IPS-18a (cell line): ENCODE data around the gene MRAP2.
"Not testable (repeated sequence)": the region's sequence is repeated elsewhere in the genome, so short reads cannot be mapped to it uniquely, and the experiment has no call there.

Source experiments
- H3K27ac ChIP-seq: one replicate; pipeline ENCODE4 v1.5.1; 2013; ENCODE audit warnings: low read length
- H3K27me3 ChIP-seq: one replicate; pipeline ENCODE4 v1.6.1; 2013; ENCODE audit warnings: mild to moderate bottlenecking, low read length; ENCODE audit not compliant: control insufficient read depth, insufficient read depth
- H3K36me3 ChIP-seq: one replicate; pipeline ENCODE4 v1.6.1; 2013; ENCODE audit warnings: low read depth, low read length; ENCODE audit not compliant: control insufficient read depth
- H3K4me1 ChIP-seq: one replicate; pipeline ENCODE4 v1.6.1; 2013; ENCODE audit warnings: low read depth, low read length; ENCODE audit not compliant: control insufficient read depth
- H3K4me3 ChIP-seq: one replicate; pipeline ENCODE4 v1.5.1; 2013; ENCODE audit warnings: low read length
- H3K9ac ChIP-seq: one replicate; pipeline ENCODE4 v1.6.1; 2013; ENCODE audit warnings: mild to moderate bottlenecking, low read length, moderate library complexity
- H3K9me3 ChIP-seq: one replicate; pipeline ENCODE4 v1.6.1; 2013; ENCODE audit warnings: low read depth, low read length; ENCODE audit not compliant: control insufficient read depth

MRAP2 gene

GRCh38 chr6:84013931-84014330, 19.6 kb upstream of the MRAP2 start:
- H3K9me3 ChIP-seq: no peaks in the 10 kb centered on the region
- no peaks in the 10 kb centered on the region for H3K4me1 ChIP-seq
- no peaks in the 10 kb centered on the region for H3K36me3 ChIP-seq
- no peak overlapping the region for H3K27ac ChIP-seq
- H3K27me3 ChIP-seq: no peaks in the 10 kb centered on the region
- no peak overlapping the region for H3K9ac ChIP-seq
- H3K4me3 ChIP-seq: no peak overlapping the region

GRCh38 chr6:84016029-84016428, 17.5 kb upstream of the MRAP2 start:
- Histone ChIP-seq H3K27ac (no peak overlapping the region), H3K9me3 (no peaks in the 10 kb centered on the region), H3K4me1 (no peaks in the 10 kb centered on the region), H3K9ac (no peak overlapping the region), H3K4me3 (no peak overlapping the region), H3K36me3 (no peaks in the 10 kb centered on the region), H3K27me3 (no peaks in the 10 kb centered on the region)

- no peaks in the 10 kb centered on the region for H3K36me3 ChIP-seq
- H3K9me3 ChIP-seq: no peaks in the 10 kb centered on the region
- H3K27me3 ChIP-seq: no peaks in the 10 kb centered on the region
- H3K4me3 ChIP-seq: no peak overlapping the region
- no peak overlapping the region for H3K27ac ChIP-seq
- no peak overlapping the region for H3K9ac ChIP-seq
- no peaks in the 10 kb centered on the region for H3K4me1 ChIP-seq
These were observed 15.7 kb upstream of the MRAP2 start for GRCh38 chr6:84017709-84018452.

DNA sequence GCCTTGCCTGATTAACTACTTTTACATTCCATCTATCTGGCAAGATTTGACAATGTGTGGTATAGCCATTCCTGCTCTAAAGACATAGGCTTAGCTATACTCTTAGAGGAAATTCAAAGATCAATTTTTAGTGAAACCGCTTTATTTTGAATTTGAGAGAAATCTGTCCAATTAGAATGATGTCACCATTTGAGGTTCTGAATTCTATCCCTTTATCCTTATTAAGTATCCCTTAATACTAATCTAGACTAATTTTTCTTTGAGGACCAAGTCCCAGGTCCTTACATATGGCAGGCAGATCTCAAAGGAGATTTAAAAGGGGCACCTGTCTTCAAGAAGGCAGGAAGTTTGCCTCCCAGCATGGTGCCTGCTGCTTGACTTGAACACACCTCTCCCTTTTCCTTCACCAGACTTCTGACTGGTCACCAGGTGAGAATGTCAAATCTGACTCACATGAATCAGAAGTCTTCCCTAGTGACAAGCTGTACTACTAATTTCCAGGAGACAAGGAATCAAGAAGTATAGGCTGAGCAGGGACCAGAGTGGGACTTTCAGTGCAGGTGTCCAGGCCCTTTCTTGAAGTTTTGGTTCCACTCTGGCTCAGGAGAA, 15.0 kb upstream of the MRAP2 start:
- H3K36me3 ChIP-seq: no peaks in the 10 kb centered on the region
- H3K4me1 ChIP-seq: no peaks in the 10 kb centered on the region
- no peaks in the 10 kb centered on the region for H3K27me3 ChIP-seq
- no peak overlapping the region for H3K4me3 ChIP-seq
- no peak overlapping the region for H3K27ac ChIP-seq
- no peaks in the 10 kb centered on the region for H3K9me3 ChIP-seq
- no peak overlapping the region for H3K9ac ChIP-seq

- no peaks in the 10 kb centered on the region for H3K27me3 ChIP-seq
- no peaks in the 10 kb centered on the region for H3K36me3 ChIP-seq
- no peak overlapping the region for H3K27ac ChIP-seq
- H3K9ac ChIP-seq: no peak overlapping the region
- H3K4me1 ChIP-seq: no peaks in the 10 kb centered on the region
- H3K4me3 ChIP-seq: no peak overlapping the region
- H3K9me3 ChIP-seq: no peaks in the 10 kb centered on the region
These were observed 14.3 kb upstream of the MRAP2 start for GRCh38 chr6:84019141-84019841.

DNA sequence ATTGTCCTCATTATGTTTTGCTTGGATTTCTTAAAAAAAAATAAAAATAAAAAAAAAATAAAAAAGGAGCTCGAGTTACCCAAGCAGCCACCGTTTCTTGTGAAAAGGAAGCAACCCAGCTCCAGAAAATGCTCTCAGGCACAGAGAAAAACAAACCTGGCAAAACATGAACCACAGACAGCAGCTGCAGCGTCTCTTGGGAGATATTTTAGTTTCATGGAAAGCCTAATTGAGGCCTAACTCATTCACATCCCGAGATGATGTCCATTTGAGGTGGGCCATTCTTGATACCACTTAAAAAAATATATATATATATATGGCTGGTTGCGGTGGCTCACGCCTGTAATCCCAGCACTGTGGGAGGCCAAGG, 13.7 kb upstream of the MRAP2 start:
- Histone ChIP-seq H3K9ac (no peak overlapping the region), H3K9me3 (no peaks in the 10 kb centered on the region), H3K4me3 (no peak overlapping the region), H3K27ac (no peak overlapping the region), H3K36me3 (no peaks in the 10 kb centered on the region), H3K27me3 (no peaks in the 10 kb centered on the region), H3K4me1 (no peaks in the 10 kb centered on the region)

DNA sequence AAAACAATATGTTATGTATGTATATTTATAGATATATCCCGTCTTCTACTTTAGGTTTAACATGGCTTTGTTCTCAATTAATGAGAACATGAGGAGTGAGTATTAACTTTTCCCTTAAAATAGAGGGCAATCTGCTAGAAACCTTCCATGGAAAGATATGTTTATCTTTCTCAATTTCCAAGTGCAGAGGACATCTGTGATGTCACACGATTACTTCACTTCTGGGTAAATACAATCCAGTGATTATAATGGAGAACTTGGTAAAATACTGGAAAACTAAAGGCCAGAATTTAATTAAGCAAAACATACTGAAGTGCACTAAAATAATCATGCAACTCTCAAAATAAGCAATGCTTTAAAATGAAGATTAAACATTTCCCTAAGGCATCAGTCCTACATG, 11.9 kb upstream of the MRAP2 start:
- no peaks in the 10 kb centered on the region for H3K27me3 ChIP-seq
- H3K9me3 ChIP-seq: no peaks in the 10 kb centered on the region
- no peaks in the 10 kb centered on the region for H3K4me1 ChIP-seq
- H3K9ac ChIP-seq: no peak overlapping the region
- no peak overlapping the region for H3K27ac ChIP-seq
- no peaks in the 10 kb centered on the region for H3K36me3 ChIP-seq
- H3K4me3 ChIP-seq: no peak overlapping the region

- Histone ChIP-seq H3K27ac (no peak overlapping the region), H3K9me3 (no peaks in the 10 kb centered on the region), H3K36me3 (no peaks in the 10 kb centered on the region), H3K4me1 (no peaks in the 10 kb centered on the region), H3K9ac (no peak overlapping the region), H3K4me3 (no peak overlapping the region), H3K27me3 (no peaks in the 10 kb centered on the region)
These were observed 6.8 kb upstream of the MRAP2 start for GRCh38 chr6:84026721-84027164.

- Histone ChIP-seq H3K9me3 (no peaks in the 10 kb centered on the region), H3K27ac (no peak overlapping the region), H3K27me3 (peaks cover 2% of the 10 kb centered on the region), H3K4me1 (no peaks in the 10 kb centered on the region), H3K9ac (no peak overlapping the region), H3K4me3 (no peak overlapping the region), H3K36me3 (no peaks in the 10 kb centered on the region)
These were observed 6.0 kb upstream of the MRAP2 start for GRCh38 chr6:84027340-84028181.

DNA sequence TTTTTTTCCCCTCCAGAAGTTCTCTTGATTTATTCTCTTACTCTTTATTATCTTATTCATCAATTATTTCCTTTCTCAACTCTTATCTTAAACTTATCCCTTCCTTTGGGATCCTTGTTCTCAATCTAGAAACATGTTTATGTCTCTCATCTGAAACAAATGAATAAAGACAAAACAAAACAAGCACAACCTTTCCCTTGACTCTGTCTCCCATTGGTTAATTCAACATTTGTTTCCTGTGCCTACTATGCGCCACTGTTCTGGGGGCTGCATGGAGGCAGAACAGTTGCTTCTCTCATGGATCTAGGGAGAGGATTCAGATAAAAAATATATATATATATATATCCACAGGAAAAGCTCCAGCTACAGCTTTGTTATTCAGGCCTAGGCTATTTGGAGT, 5.2 kb upstream of the MRAP2 start:
- Histone ChIP-seq H3K27me3 (peaks cover 10% of the 10 kb centered on the region), H3K36me3 (no peaks in the 10 kb centered on the region), H3K9ac (no peak overlapping the region), H3K9me3 (no peaks in the 10 kb centered on the region), H3K4me3 (no peak overlapping the region), H3K27ac (no peak overlapping the region), H3K4me1 (no peaks in the 10 kb centered on the region)

DNA sequence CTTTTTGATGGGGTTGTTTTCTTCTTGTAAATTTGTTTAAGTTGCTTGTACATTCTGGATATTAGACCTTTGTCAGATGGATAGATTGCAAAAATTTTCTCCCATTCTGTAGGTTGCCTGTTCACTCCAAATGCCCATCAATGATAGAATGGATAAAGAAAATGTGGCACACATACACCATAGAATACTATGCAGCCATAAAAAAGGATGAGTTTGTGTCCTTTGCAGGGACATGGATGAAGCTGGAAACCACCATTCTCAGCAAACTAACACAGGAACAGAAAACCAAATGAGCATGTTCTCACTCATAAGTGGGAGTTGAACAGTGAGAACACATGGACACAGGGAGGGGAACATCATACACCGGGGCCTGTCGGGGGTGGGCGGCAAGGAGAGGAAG, 1.6 kb upstream of the MRAP2 start:
- H3K4me3 ChIP-seq, H3K36me3 ChIP-seq, H3K9ac ChIP-seq, H3K9me3 ChIP-seq, H3K27ac ChIP-seq: not testable (repeated sequence)
- peaks cover 29% of the 10 kb centered on the region for H3K27me3 ChIP-seq
- H3K4me1 ChIP-seq: peaks cover 14% of the 10 kb centered on the region
